Erythroblast (primary cell): Measurements from ENCODE around the gene ADAM23.

Experiments used
- GATA1 ChIP-seq: IDR thresholded peaks from 2 replicates; pipeline ENCODE4 v1.6.1; 2011; ENCODE audit warnings: low read depth, mild to moderate bottlenecking, control low read depth, low read length, moderate library complexity
- POLR2A ChIP-seq: IDR thresholded peaks from 2 replicates; pipeline ENCODE4 v1.6.1; 2011; ENCODE audit warnings: mild to moderate bottlenecking, low read length

DNA sequence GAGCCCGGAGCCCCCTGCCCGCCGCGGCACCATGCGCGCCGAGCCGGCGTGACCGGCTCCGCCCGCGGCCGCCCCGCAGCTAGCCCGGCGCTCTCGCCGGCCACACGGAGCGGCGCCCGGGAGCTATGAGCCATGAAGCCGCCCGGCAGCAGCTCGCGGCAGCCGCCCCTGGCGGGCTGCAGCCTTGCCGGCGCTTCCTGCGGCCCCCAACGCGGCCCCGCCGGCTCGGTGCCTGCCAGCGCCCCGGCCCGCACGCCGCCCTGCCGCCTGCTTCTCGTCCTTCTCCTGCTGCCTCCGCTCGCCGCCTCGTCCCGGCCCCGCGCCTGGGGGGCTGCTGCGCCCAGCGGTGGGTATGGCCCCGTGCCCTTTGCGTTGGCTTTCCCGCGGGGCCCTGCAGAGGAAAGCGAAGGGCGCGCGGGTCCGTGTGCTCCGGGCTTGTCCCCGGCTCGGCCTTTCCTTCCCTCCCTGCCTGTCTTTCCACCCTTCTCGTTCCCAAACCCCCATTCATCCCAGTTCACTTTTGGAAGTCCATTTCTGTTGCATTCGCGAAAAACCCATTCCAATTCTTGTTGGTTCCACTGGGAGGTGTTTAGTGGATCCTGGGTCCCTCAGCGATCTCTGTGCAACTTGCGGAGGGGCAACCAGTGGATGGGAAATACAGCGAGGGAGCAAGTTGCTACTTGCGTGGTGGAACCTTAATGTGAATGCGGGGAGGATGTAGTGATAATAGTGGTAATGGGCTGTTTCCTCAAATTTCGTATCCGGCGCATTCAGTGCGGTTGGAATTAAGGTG lies 599 bp downstream of the ADAM23 start:
- TF ChIP-seq POLR2A, result no peak
- TF ChIP-seq GATA1, result no peak
